GM19240 (cell line): ENCODE measurements around the gene GPLD1.
A peak's percentile ranks its signal among the peaks of the same experiment; 100 is the strongest.

Source experiments
- DNase-seq: peaks from one replicate; pipeline ENCODE4 v3.0.0; 2011; ENCODE audit warnings: low spot score; ENCODE audit not compliant: insufficient read length

Gene GPLD1

GRCh38 chr6:24458134-24458533 lies 31.2 kb downstream of the GPLD1 start:
- DNase-seq, result no peak

GRCh38 chr6:24455061-24455460 lies 34.3 kb downstream of the GPLD1 start:
- no peak for DNase-seq

- no peak for DNase-seq
These were observed 34.9 kb downstream of the GPLD1 start for GRCh38 chr6:24454452-24454851.

DNA sequence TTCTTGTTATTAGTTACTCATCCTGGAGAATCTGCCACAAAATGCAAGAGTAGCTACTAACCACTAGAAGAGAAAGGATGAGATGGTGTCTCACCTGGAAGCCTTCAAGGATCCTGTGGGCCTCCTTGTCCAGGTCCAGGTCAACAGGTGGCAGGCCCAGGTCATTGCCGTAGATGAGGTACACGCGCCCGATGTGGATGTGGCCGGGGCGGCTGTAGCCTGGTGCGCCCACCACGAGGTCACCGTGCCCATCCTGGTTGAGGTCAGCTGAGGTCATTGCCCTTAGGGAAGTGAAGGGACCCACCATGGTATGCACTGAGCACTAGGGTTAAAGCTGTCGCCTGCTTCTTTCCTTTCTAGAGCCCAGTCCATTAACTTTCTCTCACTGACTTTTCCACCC lies 35.5 kb downstream of the GPLD1 start:
- no peak for DNase-seq

DNA sequence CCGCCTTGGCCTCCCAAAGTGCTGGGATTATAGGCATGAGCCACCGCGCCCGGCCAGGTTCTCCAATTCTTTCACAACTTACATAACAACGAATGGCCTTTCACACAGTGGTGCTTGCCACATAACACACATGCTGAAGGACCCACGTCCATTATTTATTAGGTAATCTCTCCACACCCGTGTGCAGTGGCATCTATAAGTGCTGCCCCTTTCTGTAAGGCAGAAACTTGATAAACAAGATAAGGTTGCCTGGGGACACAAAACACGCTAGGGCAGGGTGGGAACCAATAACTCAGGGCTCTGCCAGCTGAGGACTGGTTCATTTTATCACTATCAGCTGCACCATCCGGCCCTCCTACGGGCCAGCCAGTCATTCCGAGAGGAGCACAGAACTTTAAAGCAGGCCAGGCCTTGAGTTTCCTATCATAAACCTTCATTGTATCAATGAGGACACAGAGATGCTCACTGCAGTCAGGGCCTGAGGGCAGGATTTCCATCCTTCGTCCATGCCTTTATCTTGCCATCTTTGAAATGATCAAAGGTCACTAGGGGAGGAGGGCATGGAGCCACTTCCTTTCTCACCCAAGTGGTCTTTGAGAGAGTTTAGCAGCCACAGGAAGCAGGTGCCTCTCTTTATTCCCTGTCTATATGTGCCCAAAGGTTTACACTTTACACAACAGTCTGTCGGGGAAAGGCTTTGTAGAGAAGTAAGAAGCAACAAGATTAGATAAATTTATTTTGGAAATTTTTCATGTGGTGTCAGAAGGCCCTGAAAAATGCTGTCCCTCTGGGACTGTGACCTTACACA lies 37.6 kb downstream of the GPLD1 start:
- DNase-seq, result no peak

- DNase-seq, result no peak
These were observed 40.4 kb downstream of the GPLD1 start for GRCh38 chr6:24448828-24449525.

GRCh38 chr6:24448396-24448795 lies 41.0 kb downstream of the GPLD1 start:
- no peak for DNase-seq

DNA sequence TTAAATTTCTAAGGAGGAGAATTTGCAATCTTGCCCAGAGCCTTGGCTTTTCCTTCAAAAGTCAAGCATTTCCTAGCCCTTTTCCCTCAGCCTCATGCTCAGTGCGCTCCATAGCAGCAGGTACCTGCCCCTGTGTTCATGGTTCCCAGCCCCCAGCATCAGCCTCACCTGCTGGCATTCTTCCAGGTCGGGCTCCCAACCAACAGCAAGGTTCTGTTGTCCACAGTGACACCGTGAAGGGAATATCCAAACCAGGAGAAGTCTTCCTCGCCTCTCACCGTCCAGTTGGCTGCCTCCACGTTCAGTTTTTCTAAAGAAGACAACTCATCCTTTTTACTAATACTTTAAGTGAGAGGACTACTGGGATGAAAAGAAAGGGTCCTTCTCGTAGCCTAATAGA lies 42.7 kb downstream of the GPLD1 start:
- no peak for DNase-seq

GRCh38 chr6:24445704-24446103 lies 43.7 kb downstream of the GPLD1 start:
- DNase-seq, result no peak

- DNase-seq, result no peak
These were observed 44.8 kb downstream of the GPLD1 start for GRCh38 chr6:24444588-24444987.

- DNase-seq, result no peak
These were observed 47.8 kb downstream of the GPLD1 start for GRCh38 chr6:24441599-24441904.

GRCh38 chr6:24440897-24441598 lies 48.3 kb downstream of the GPLD1 start:
- no peak for DNase-seq

GRCh38 chr6:24439858-24440539 lies 49.4 kb downstream of the GPLD1 start:
- no peak for DNase-seq

DNA sequence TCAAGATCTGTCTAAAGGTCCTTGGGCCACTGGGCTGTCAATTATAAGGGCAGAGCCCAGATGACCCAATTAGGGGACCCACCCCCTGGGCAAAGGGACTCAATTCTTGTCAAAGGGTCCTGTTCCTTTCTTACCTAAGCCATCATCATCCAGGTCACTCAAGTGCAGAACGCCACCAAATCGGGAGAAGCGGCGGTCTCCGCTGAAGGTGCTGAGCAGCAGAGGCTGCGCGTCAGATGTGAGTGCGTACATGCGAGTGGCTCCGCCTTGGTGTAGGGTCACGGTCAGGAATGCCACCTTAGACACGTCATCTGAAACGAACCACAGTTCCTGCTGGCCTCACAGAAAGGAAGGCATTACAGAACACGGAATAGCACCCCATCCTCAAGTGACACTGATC lies 52.4 kb downstream of the GPLD1 start:
- DNase-seq, result no peak

GRCh38 chr6:24432611-24433010 lies 56.8 kb downstream of the GPLD1 start:
- DNase-seq, result no peak

- DNase-seq, result peak; percentile 9
These were observed 58.3 kb downstream of the GPLD1 start for GRCh38 chr6:24431045-24431451.

GRCh38 chr6:24430086-24430485 lies 59.3 kb downstream of the GPLD1 start:
- no peak for DNase-seq

DNA sequence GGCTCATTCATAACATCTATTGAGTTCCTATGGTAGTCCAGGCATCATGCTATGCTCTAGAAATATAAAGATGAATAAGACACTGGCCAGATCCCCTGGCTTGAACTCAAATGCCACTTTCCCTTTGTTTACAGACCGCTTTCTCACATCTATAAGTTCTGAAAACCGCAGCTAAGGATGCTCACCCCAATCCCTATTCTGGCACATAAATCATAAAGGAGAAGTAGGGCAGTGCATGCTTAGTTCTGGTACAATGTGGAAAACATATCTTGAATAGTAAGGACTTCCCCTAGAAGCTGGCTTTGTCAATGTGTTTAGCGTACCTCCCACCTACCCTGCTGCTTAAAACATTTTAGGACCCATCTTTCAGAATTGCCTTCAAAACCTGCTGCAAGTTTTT lies 60.2 kb downstream of the GPLD1 start:
- no peak for DNase-seq

DNA sequence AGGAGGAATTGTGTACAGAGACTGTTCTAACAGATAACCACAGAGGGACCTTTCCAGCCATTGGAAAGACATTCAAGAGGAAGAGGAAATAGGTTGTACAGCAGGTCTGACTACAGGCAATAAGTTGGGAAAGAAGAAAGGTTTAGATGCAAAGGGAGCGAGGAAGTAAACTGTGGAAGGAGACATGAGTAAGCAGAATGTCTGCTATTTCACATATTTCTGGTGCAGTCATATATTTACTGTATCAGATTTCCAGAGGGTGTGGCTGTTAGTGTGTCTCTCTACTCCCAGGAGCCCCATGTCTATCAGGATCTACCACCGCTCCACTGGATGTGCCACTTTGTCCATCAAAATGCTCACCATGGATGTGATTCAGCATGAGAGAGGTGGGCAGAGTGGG lies 60.8 kb downstream of the GPLD1 start:
- no peak for DNase-seq

DNA sequence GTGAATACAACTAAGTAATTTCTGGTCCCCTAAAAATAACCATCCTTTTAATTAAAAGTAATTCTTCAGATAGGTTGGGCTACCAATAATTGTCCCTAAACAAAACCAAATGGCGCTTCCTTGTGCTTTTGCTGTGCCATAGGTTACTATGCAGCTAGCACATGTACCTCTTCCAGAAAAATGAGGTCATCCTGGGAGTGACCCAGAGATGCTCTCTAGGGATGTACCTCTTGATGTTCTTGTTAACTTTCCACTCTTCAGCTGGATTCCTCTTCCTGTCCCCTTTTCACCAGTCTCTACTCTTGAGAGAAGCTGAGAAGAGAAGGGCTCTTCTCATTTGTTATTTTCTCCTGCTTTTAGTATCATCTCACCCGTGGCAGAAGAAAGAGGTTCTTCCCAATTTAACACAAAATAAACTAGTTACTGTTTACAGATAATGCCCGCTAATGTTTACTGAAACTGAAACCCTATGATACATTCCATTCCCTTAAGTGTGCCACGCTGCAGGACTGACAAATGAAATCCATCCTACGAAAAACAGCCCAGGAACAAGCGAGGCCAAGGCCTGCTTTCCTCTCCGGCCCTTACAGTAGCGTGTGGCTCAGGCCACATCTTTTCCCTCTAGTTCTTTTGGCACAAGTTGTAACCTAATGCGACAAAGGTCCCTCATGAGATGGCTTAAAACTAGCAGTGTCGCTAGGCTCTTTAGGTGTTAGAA lies 62.5 kb downstream of the GPLD1 start:
- DNase-seq, result no peak

GRCh38 chr6:24425091-24425490 lies 64.3 kb downstream of the GPLD1 start:
- DNase-seq, result no peak
